IPS-18c (cell line): ENCODE measurements around the gene PRM3.
A peak's percentile ranks its signal among the peaks of the same experiment; 100 is the strongest.

Experiments used
- H3K4me3 ChIP-seq: 2 replicates; pipeline ENCODE4 v1.7.0; 2013; ENCODE audit warnings: low read depth, mild to moderate bottlenecking, low read length, moderate library complexity; ENCODE audit not compliant: insufficient read depth
- H3K9me3 ChIP-seq: one replicate; pipeline ENCODE4 v1.6.1; 2013; ENCODE audit warnings: mild to moderate bottlenecking, low read length, moderate library complexity; ENCODE audit not compliant: control insufficient read depth, insufficient read depth

The PRM3 gene

GRCh38 chr16:11272484-11272883 is 945 bp downstream of the PRM3 start:
- H3K4me3 ChIP-seq: no peak overlapping the region

GRCh38 chr16:11271610-11272009 is 1.8 kb downstream of the PRM3 start:
- peaks cover 2% of the 10 kb centered on the region for H3K9me3 ChIP-seq
- H3K4me3 ChIP-seq: no peak overlapping the region

More at GRCh38 chr16:11272484-11272883, 945 bp downstream of the PRM3 start:
- H3K9me3 ChIP-seq: peaks cover 2% of the 10 kb centered on the region

GRCh38 chr16:11270602-11271162 is 2.7 kb downstream of the PRM3 start:
- Histone ChIP-seq H3K9me3 (peaks cover 2% of the 10 kb centered on the region), H3K4me3 (no peak overlapping the region)

GRCh38 chr16:11268921-11269375 is 4.5 kb downstream of the PRM3 start, which contains the start of gene TNP2:
Gene TNP2, minus strand, starts transcription at chr16:11269325. Its CDS starts 63 bp downstream, at chr16:11269262.
- Histone ChIP-seq H3K9me3 (no peaks in the 10 kb centered on the region), H3K4me3 (no peak within 1 kb of the TSS)

GRCh38 chr16:11265124-11265523 is 8.3 kb downstream of the PRM3 start:
- Histone ChIP-seq H3K4me3 (no peak overlapping the region), H3K9me3 (no peaks in the 10 kb centered on the region)

- Histone ChIP-seq H3K9me3 (no peaks in the 10 kb centered on the region), H3K4me3 (no peak overlapping the region)
Measured at GRCh38 chr16:11264155-11264832, 9.1 kb downstream of the PRM3 start.

- Histone ChIP-seq H3K9me3 (no peaks in the 10 kb centered on the region), H3K4me3 (no peak overlapping the region)
Measured at GRCh38 chr16:11263737-11264136, 9.7 kb downstream of the PRM3 start.

GRCh38 chr16:11262915-11263314 is 10.5 kb downstream of the PRM3 start:
- H3K4me3 ChIP-seq: no peak overlapping the region

GRCh38 chr16:11260596-11260966 is 12.8 kb downstream of the PRM3 start:
- no peaks in the 10 kb centered on the region for H3K9me3 ChIP-seq
- no peak overlapping the region for H3K4me3 ChIP-seq

More at GRCh38 chr16:11262915-11263314, 10.5 kb downstream of the PRM3 start:
- no peaks in the 10 kb centered on the region for H3K9me3 ChIP-seq

GRCh38 chr16:11259655-11260595 is 13.5 kb downstream of the PRM3 start:
- no peak overlapping the region for H3K4me3 ChIP-seq
- no peaks in the 10 kb centered on the region for H3K9me3 ChIP-seq

- H3K4me3 ChIP-seq: no peak overlapping the region
Measured at GRCh38 chr16:11258553-11259492, 14.6 kb downstream of the PRM3 start.

GRCh38 chr16:11257131-11257938 is 16.1 kb downstream of the PRM3 start:
- H3K9me3 ChIP-seq: no peaks in the 10 kb centered on the region
- H3K4me3 ChIP-seq: peak overlapping the region; percentile 72

More at GRCh38 chr16:11258553-11259492, 14.6 kb downstream of the PRM3 start:
- H3K9me3 ChIP-seq: no peaks in the 10 kb centered on the region

GRCh38 chr16:11256661-11257130 is 16.7 kb downstream of the PRM3 start:
- H3K9me3 ChIP-seq: no peaks in the 10 kb centered on the region
- peak overlapping the region; percentile 72 for H3K4me3 ChIP-seq

- Histone ChIP-seq H3K9me3 (no peaks in the 10 kb centered on the region), H3K4me3 (peak within 1 kb of the TSS; percentile 72)
Measured at GRCh38 chr16:11255737-11256660, 17.4 kb downstream of the PRM3 start, which contains the start of gene SOCS1. Gene SOCS1, minus strand, starts transcription at chr16:11256204. Its CDS starts 726 bp downstream, at chr16:11255478.
